Peyer's patch (tissue), 4 donors: ENCODE data around the gene HELQ.

Source experiments
- POLR2A ChIP-seq, 2 donors: fragments of 450-650 bp; IDR thresholded peaks; one replicate each; pipeline ENCODE4 v1.5.1; 2017; ENCODE audit warnings: antibody characterized with exemption in 2 of 2, mild to moderate bottlenecking in 2 of 2, moderate library complexity in 2 of 2
- TF ChIP-seq, protein P1 (sequence below), 6 experiments: fragments of 450-650 bp in 4 of 6; fragments of 200-600 bp in 2 of 6; sonication (generic) in 1 of 6; IDR thresholded peaks; one replicate each; pipeline ENCODE4 v1.5.1; 2017 to 2019; ENCODE audit warnings: antibody characterized with exemption in 6 of 6, mild to moderate bottlenecking in 3 of 6, moderate library complexity in 1 of 6

DNA sequence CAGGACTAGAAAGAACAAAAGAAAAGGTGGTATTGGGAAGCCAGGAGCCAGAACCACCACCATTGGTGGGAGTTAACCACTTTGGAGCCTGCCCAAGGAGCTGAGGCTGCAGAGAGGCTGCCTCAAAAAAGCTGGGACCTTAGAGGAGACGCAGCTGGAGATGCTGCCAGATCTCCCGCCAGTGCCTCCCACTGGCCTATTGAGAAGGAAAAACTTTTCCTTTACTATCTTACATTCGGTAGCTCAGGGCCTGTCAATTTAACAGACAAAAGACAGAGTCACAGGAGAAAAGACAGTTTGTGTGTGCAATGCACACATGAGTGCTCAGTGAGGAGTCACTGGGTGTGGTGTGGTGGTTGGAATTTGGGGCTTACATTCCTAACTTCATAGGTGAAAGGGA lies 68.6 kb downstream of the HELQ start:
- TF ChIP-seq, protein P1, sequence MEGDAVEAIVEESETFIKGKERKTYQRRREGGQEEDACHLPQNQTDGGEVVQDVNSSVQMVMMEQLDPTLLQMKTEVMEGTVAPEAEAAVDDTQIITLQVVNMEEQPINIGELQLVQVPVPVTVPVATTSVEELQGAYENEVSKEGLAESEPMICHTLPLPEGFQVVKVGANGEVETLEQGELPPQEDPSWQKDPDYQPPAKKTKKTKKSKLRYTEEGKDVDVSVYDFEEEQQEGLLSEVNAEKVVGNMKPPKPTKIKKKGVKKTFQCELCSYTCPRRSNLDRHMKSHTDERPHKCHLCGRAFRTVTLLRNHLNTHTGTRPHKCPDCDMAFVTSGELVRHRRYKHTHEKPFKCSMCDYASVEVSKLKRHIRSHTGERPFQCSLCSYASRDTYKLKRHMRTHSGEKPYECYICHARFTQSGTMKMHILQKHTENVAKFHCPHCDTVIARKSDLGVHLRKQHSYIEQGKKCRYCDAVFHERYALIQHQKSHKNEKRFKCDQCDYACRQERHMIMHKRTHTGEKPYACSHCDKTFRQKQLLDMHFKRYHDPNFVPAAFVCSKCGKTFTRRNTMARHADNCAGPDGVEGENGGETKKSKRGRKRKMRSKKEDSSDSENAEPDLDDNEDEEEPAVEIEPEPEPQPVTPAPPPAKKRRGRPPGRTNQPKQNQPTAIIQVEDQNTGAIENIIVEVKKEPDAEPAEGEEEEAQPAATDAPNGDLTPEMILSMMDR (IDR thresholded peaks at IDR 0.05): no peak
- TF ChIP-seq POLR2A (IDR thresholded peaks at IDR 0.05): no peak
